Aortic smooth muscle cell (primary cell): ENCODE data around the gene SIX6. TPM values are rescaled to one million over a fixed set of nuclear protein-coding genes. Genes with fewer than 3 reads are reported as not detected.

Source experiments
- total RNA-seq: library from RNA; depleted of rRNA; stranded (reverse); fragments of >200 nt; gene quantifications from 2 replicates; pipeline ENCODE4 v1.2.3, GENCODE V29; 2014

SIX6 gene
- total RNA-seq = not detected in 2 replicates

DNA sequence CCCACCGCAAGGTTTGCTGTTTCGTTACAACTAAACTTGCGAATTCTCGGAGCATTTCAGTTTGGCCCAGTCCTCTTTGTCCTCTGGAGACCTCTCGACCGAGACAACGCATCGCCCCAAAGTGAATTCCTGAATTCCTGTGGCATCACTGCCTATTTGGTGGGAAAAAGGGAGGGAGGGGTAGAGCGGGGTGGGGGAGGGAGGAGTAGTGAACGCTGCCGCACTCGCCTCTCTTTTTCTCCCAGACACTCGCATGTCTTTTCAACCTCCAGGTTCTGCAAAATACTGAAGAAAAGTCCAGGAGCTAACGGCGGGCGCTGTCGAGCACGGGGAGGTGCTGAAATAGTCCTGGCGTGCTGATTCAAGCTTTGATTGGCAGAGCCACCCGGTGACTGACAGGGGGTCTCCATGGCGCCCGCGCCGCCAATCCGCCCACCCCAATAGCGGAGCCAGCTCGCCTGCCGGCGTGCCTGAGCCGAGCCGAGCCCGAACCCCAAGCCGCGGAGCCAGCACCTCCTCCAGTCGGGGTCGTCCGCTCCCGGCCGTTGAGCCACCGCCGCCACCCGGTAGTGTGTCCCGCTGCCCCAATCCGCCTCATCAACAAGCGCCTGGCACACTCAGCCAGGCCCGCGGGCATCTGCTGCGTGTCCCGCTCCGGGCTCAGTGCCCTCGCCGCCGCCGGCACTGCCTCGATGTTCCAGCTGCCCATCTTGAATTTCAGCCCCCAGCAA is at the start of gene SIX6:
TSS of gene SIX6 (plus strand) at position 440 of the 731 bp plus-strand sequence. CDS start at position 693, 253 bp downstream.

GRCh38 chr14:60485598-60486251 is 23.2 kb upstream of the SIX6 start, which contains the start of gene C14orf39:
TSS of gene C14orf39 (minus strand) at chr14:60486063. CDS start at chr14:60485078, 985 bp downstream.

Other genes starting within 250 kb of the SIX6 start
- gene C14orf39, start 23.1 kb upstream of the SIX6 start, total RNA-seq = not detected in 2 replicates
- gene SIX1, start 140.3 kb downstream of the SIX6 start, total RNA-seq = 0.68 and 0.79 TPM in 2 replicates
- 5.2 and 5.3 TPM in 2 replicates for gene SIX4, start 215.2 kb downstream of the SIX6 start, total RNA-seq
- 38.8 and 51.9 TPM in 2 replicates for gene MNAT1, start 225.6 kb downstream of the SIX6 start, total RNA-seq